Smooth muscle cell (in vitro differentiated cells): ENCODE measurements around the gene LINC01488. TPM values are rescaled to one million over a fixed set of nuclear protein-coding genes. Genes with fewer than 3 reads are reported as not detected.

Experiments
- DNase-seq: peaks from one replicate; lab custom pipeline; 2025; ENCODE audit not compliant: unreplicated experiment; lab: John Stamatoyannopoulos, UW
- H2AFZ ChIP-seq: fragments of 200-600 bp; sonication (generic); 2 replicates; pipeline ENCODE4 v1.6.0; 2016; ENCODE audit warnings: antibody characterized with exemption, low read depth, mild to moderate bottlenecking
- H3F3A ChIP-seq: fragments of 200-600 bp; sonication (generic); 2 replicates; pipeline ENCODE4 v1.6.0; 2017; ENCODE audit warnings: antibody characterized with exemption, low read depth
- H3K27ac ChIP-seq: fragments of 200-600 bp; sonication (generic); 2 replicates; pipeline ENCODE4 v1.5.1; 2016; ENCODE audit warnings: low read depth, mild to moderate bottlenecking
- H3K27me3 ChIP-seq: fragments of 200-600 bp; sonication (generic); 2 replicates; pipeline ENCODE4 v1.6.1; 2016; ENCODE audit warnings: low read depth, mild to moderate bottlenecking
- H3K36me3 ChIP-seq: fragments of 200-600 bp; sonication (generic); 2 replicates; pipeline ENCODE4 v1.5.1; 2016; ENCODE audit warnings: low read depth
- H3K4me1 ChIP-seq: fragments of 200-600 bp; sonication (generic); 2 replicates; pipeline ENCODE4 v1.5.1; 2016; ENCODE audit warnings: low read depth
- H3K4me2 ChIP-seq: fragments of 200-600 bp; sonication (generic); 2 replicates; pipeline ENCODE4 v1.6.0; 2016; ENCODE audit warnings: mild to moderate bottlenecking
- H3K4me3 ChIP-seq: fragments of 200-600 bp; sonication (generic); 2 replicates; pipeline ENCODE4 v1.5.1; 2016; ENCODE audit warnings: mild to moderate bottlenecking
- H3K79me2 ChIP-seq: fragments of 200-600 bp; sonication (generic); 2 replicates; pipeline ENCODE4 v1.6.0; 2016; ENCODE audit warnings: low read depth, mild to moderate bottlenecking
- H3K9ac ChIP-seq: fragments of 200-600 bp; sonication (generic); 2 replicates; pipeline ENCODE4 v1.6.0; 2016; ENCODE audit warnings: low read depth
- H3K9me3 ChIP-seq: fragments of 200-600 bp; sonication (generic); replicated peaks from 2 replicates; pipeline ENCODE4 v1.5.1; 2016; ENCODE audit warnings: low read depth
- H4K20me1 ChIP-seq: fragments of 200-600 bp; sonication (generic); 2 replicates; pipeline ENCODE4 v1.6.0; 2016; ENCODE audit warnings: low read depth
- WGBS: methylation state at CpG from one replicate; pipeline ENCODE4 v1.1.7; 2016; ENCODE audit warnings: low lambda C conversion rate; 5-methylcytosine and 5-hydroxymethylcytosine counted together
- polyA plus RNA-seq: library from polyadenylated mRNA; unstranded; fragments of >200 nt; fragmentation: Nextera tagmentation; extraction: Ambion mirVana; gene quantifications from 2 replicates; pipeline ENCODE4 v1.2.1, GENCODE V29; 2016
- total RNA-seq: library from RNA; depleted of rRNA; stranded (reverse); fragments of >200 nt; gene quantifications from 2 replicates; pipeline ENCODE4 v1.2.3, GENCODE V29; 2014
- TF ChIP-seq, protein P1 (sequence below): fragments of 200-600 bp; sonication (generic); IDR thresholded peaks from 2 replicates; pipeline ENCODE4 v1.5.1; 2017; ENCODE audit warnings: borderline replicate concordance, mild to moderate bottlenecking, antibody characterized with exemption; ENCODE audit not compliant: insufficient read depth, poor library complexity, severe bottlenecking

The LINC01488 gene
- total and polyA plus RNA-seq, 2 experiments from 2014 or later: not detected

DNA sequence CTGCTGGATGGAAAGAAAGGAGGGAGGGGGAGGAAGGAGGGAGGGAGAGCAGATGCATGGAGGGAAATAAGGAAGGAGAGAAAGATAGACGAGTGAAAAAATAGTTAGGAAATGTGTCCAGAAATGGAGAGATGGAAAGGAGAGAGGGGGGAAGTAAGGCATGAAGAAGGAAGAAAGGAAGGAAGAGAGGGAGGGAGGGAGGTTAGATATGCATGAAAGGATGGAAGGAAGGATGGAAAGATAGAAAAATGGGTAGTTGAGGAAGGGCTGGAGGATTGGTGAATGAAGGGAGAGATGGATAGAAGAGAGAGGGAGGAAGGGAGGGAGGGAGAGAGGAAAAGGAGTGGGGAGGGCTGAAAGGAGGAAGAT, 19.6 kb downstream of the LINC01488 start:
- TF ChIP-seq, protein P1, sequence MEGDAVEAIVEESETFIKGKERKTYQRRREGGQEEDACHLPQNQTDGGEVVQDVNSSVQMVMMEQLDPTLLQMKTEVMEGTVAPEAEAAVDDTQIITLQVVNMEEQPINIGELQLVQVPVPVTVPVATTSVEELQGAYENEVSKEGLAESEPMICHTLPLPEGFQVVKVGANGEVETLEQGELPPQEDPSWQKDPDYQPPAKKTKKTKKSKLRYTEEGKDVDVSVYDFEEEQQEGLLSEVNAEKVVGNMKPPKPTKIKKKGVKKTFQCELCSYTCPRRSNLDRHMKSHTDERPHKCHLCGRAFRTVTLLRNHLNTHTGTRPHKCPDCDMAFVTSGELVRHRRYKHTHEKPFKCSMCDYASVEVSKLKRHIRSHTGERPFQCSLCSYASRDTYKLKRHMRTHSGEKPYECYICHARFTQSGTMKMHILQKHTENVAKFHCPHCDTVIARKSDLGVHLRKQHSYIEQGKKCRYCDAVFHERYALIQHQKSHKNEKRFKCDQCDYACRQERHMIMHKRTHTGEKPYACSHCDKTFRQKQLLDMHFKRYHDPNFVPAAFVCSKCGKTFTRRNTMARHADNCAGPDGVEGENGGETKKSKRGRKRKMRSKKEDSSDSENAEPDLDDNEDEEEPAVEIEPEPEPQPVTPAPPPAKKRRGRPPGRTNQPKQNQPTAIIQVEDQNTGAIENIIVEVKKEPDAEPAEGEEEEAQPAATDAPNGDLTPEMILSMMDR: no peak
- Histone ChIP-seq H3K79me2 (no peaks in the 10 kb centered on the region), H3K4me1 (no peaks in the 10 kb centered on the region), H3K4me3 (no peak overlapping the region), H3K36me3 (no peaks in the 10 kb centered on the region), H3K4me2 (no peak overlapping the region), H3F3A (peaks cover 11% of the 10 kb centered on the region), H3K27ac (no peak overlapping the region), H2AFZ (no peak overlapping the region), H4K20me1 (no peaks in the 10 kb centered on the region), H3K9ac (no peak overlapping the region), H3K9me3 (no peaks in the 10 kb centered on the region), H3K27me3 (no peaks in the 10 kb centered on the region)
- no peak for DNase-seq
- WGBS: 92% methylated on average over 1 of the region's 1 CpG

DNA sequence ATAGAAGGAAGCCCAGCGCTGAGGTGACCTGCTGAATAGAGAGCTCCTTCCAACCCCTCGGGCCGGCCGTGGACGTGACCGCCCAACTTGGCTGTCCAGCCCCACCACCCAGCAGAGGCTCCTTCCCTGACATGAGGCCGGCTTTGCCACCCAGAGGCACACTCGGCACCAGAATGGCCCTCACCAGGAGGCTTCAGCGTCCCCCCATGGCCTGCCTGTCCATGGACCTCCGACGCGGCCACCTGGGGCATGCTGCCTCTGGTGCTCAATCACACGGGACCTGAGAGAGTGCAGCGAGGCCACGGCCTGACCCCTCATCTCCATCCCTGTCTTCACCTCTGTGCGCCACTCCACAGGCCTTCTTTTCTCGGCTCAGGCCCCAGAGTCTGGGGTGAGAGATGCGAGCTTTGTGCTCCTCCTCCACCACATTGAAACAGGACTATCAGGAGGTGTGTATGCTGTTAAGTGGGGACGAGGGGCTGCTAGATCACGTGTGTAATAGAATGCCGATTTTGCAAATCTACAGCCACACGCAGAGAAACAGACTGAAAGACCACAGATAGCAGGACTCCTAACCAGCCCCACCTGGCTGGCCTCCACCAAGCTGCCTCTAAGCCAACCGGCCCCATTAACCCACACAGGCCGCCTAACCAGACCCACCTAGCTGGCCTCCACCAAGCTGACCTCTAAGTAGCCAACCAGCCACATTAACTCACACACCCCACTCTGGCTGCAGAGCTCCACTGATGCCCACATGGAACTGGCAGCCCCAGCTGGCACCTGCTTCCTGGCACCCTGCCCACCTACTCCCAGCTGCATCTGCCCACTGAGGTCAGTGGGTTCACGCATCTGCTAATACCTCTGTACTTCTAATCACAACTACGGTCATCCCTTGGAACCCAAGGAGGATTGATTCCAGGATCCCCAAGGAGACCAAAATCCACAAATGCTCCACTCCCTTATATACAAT, 20.7 kb downstream of the LINC01488 start:
- H3K4me2 ChIP-seq: no peak overlapping the region
- no peaks in the 10 kb centered on the region for H4K20me1 ChIP-seq
- 96% methylated on average over 26 of the region's 26 CpGs for WGBS
- no peak overlapping the region for H3K4me3 ChIP-seq
- H3K9me3 ChIP-seq: no peaks in the 10 kb centered on the region
- no peaks in the 10 kb centered on the region for H3K36me3 ChIP-seq
- no peaks in the 10 kb centered on the region for H3K27me3 ChIP-seq
- TF ChIP-seq, protein P1: no peak
- H3K4me1 ChIP-seq: no peaks in the 10 kb centered on the region
- H3F3A ChIP-seq: peaks cover 11% of the 10 kb centered on the region
- no peaks in the 10 kb centered on the region for H3K79me2 ChIP-seq
- no peak overlapping the region for H3K27ac ChIP-seq
- H2AFZ ChIP-seq: no peak overlapping the region
- DNase-seq: no peak
- no peak overlapping the region for H3K9ac ChIP-seq

DNA sequence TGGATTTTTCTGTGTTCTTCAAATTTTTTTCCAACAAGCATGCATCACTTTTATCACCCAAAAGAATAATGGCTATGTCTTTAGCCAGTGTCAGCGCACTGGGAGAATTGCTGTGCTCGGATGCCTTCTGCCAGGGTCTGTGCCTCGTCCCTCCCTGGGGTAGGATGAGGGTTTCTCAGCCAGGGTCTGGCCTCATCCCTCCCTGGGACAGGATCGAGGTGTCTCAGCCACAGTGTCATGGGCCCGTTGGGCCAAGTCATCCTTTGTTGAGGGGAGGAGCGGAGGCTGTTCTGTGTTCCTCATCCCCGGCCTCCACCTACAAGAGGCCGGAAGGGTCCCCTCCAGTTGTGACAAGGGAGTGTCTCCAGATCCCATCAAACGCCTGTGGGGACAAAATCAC, 22.7 kb downstream of the LINC01488 start:
- no peak for DNase-seq
- Histone ChIP-seq H3K9me3 (no peaks in the 10 kb centered on the region), H3K27me3 (no peaks in the 10 kb centered on the region), H4K20me1 (no peaks in the 10 kb centered on the region), H3K4me2 (no peak overlapping the region), H3K36me3 (no peaks in the 10 kb centered on the region), H3K27ac (no peak overlapping the region), H3K4me1 (no peaks in the 10 kb centered on the region), H3K79me2 (no peaks in the 10 kb centered on the region), H2AFZ (no peak overlapping the region), H3F3A (peaks cover 1% of the 10 kb centered on the region), H3K4me3 (no peak overlapping the region), H3K9ac (no peak overlapping the region)
- 93% methylated on average over 9 of the region's 9 CpGs for WGBS
- TF ChIP-seq, protein P1: no peak
